Fibroblast of skin of back (primary cell): Measurements from ENCODE around the gene DCP2.

Experiments
- DNase-seq: peaks from one replicate; pipeline ENCODE4 v3.0.0-alpha.2; 2013

Gene DCP2

GRCh38 chr5:113022661-113023060 lies 46.1 kb downstream of the DCP2 start:
- no peak for DNase-seq

GRCh38 chr5:113024076-113024697 lies 47.6 kb downstream of the DCP2 start:
- DNase-seq = no peak

- no peak for DNase-seq
These were observed 49.0 kb downstream of the DCP2 start for GRCh38 chr5:113025596-113025995.

- DNase-seq = no peak
These were observed 49.6 kb downstream of the DCP2 start for GRCh38 chr5:113026211-113026610.

- no peak for DNase-seq
These were observed 50.4 kb downstream of the DCP2 start for GRCh38 chr5:113027015-113027414.

GRCh38 chr5:113027431-113027830 lies 50.8 kb downstream of the DCP2 start:
- no peak for DNase-seq

GRCh38 chr5:113029614-113030013 lies 53.0 kb downstream of the DCP2 start:
- peak; percentile 29 for DNase-seq

GRCh38 chr5:113031104-113031503 lies 54.5 kb downstream of the DCP2 start:
- no peak for DNase-seq

GRCh38 chr5:113031557-113031956 lies 55.0 kb downstream of the DCP2 start:
- DNase-seq = no peak

GRCh38 chr5:113034182-113034773 lies 57.7 kb downstream of the DCP2 start:
- DNase-seq = peak; percentile 83

- DNase-seq = no peak
These were observed 58.5 kb downstream of the DCP2 start for GRCh38 chr5:113035096-113035495.

GRCh38 chr5:113036321-113036720 lies 59.7 kb downstream of the DCP2 start:
- DNase-seq = no peak

- DNase-seq = no peak
These were observed 60.2 kb downstream of the DCP2 start for GRCh38 chr5:113036826-113037225.

GRCh38 chr5:113038136-113038535 lies 61.5 kb downstream of the DCP2 start:
- no peak for DNase-seq

GRCh38 chr5:113038714-113039113 lies 62.1 kb downstream of the DCP2 start:
- DNase-seq = peak; percentile 53

- no peak for DNase-seq
These were observed 62.8 kb downstream of the DCP2 start for GRCh38 chr5:113039229-113039933.

- no peak for DNase-seq
These were observed 63.3 kb downstream of the DCP2 start for GRCh38 chr5:113039934-113040285.

GRCh38 chr5:113040672-113041260 lies 64.2 kb downstream of the DCP2 start:
- no peak for DNase-seq

- DNase-seq = no peak
These were observed 66.1 kb downstream of the DCP2 start for GRCh38 chr5:113042491-113043243.

GRCh38 chr5:113043491-113043931 lies 66.9 kb downstream of the DCP2 start:
- DNase-seq = no peak

- DNase-seq = no peak
These were observed 68.3 kb downstream of the DCP2 start for GRCh38 chr5:113044776-113045465.

GRCh38 chr5:113047234-113047633 lies 70.6 kb downstream of the DCP2 start:
- DNase-seq = peak; percentile 62
